Endothelial cell of umbilical vein (primary cell): ENCODE results near the gene AMZ1. TPM values are rescaled to one million over a fixed set of nuclear protein-coding genes. Genes with fewer than 3 reads are reported as not detected.

Source experiments
- BruUV-seq: library from RNA; stranded (reverse); fragments of 400-500 nt; replicated peaks from 2 replicates; lab custom pipeline; 2021; lab: Mats Ljungman, UMichigan
- CTCF ChIA-PET: fragments of 300-600, 350-600 bp; sonication (Branson Sonifier 250); formaldehyde crosslinking; loops from one replicate; lab custom pipeline; 2021; ENCODE audit warnings: antibody characterized with exemption, inconsistent platforms; lab: Charles Lee
- POLR2A ChIA-PET: fragments of 300-600, 350-600 bp; sonication (Branson Sonifier 250); formaldehyde crosslinking; loops from one replicate; lab custom pipeline; 2021; ENCODE audit warnings: antibody characterized with exemption, inconsistent platforms; lab: Charles Lee
- DNase-seq: peaks from one replicate; pipeline ENCODE4 v3.0.0-alpha.2; 2011; ENCODE audit warnings: low read depth, low spot score
- FAIRE-seq: peaks from 2 replicates; lab custom pipeline; 2011; peaks lifted over from hg19 to GRCh38; lab: Jason Lieb, UNC
- H2AFZ ChIP-seq: 2 replicates; pipeline ENCODE4 v1.6.0; 2012; ENCODE audit warnings: low read depth, low read length, control low read depth, inconsistent platforms
- H3K27ac ChIP-seq: 2 replicates; pipeline ENCODE4 v1.5.1; 2011; ENCODE audit warnings: low read depth, mild to moderate bottlenecking, control low read depth, low read length, moderate library complexity; ENCODE audit not compliant: insufficient read depth
- H3K27me3 ChIP-seq, 2 experiments: 2 replicates each; pipeline versions ENCODE4 v1.6.0 to v1.6.1; 2011; ENCODE audit warnings: low read length in 2 of 2, mixed read lengths in 1 of 2; ENCODE audit not compliant: control insufficient read depth in 2 of 2, insufficient read depth in 2 of 2
- H3K36me3 ChIP-seq, 2 experiments: 2 replicates in 1 of 2; 3 replicates in 1 of 2; pipeline ENCODE4 v1.5.1; 2011; ENCODE audit warnings: low read length in 2 of 2, mild to moderate bottlenecking in 1 of 2, moderate library complexity in 1 of 2; ENCODE audit not compliant: control insufficient read depth in 2 of 2, insufficient read depth in 2 of 2; ENCODE audit errors: extremely low read depth in 1 of 2
- H3K4me1 ChIP-seq: 3 replicates; pipeline ENCODE4 v1.5.1; 2011; ENCODE audit warnings: mild to moderate bottlenecking, low read length; ENCODE audit not compliant: control insufficient read depth, insufficient read depth; ENCODE audit errors: extremely low read depth
- H3K4me2 ChIP-seq: 2 replicates; pipeline ENCODE4 v1.6.1; 2011; ENCODE audit warnings: low read length, control low read depth, mixed read lengths; ENCODE audit not compliant: insufficient read depth
- H3K4me3 ChIP-seq, 3 experiments: fragments of 200-600 bp in 1 of 3; sonication (generic), shearing (Covaris generic) in 1 of 3; replicated peaks in 1 of 3; 2 replicates each; pipeline ENCODE4 v1.5.1; 2011 to 2016; ENCODE audit warnings: control low read depth in 3 of 3, low read length in 3 of 3, mild to moderate bottlenecking in 2 of 3, inconsistent platforms in 1 of 3, low read depth in 1 of 3, moderate library complexity in 1 of 3; ENCODE audit not compliant: insufficient read depth in 1 of 3
- H3K79me2 ChIP-seq: 2 replicates; pipeline ENCODE4 v1.6.0; 2012; ENCODE audit warnings: low read length, inconsistent platforms; ENCODE audit not compliant: control insufficient read depth, insufficient read depth
- H3K9ac ChIP-seq: replicated peaks from 2 replicates; pipeline ENCODE3; 2011; ENCODE audit warnings: low read length, control low read depth; ENCODE audit not compliant: insufficient read depth; ENCODE audit errors: extremely low read depth
- H3K9me1 ChIP-seq: replicated peaks from 3 replicates; pipeline ENCODE4 v1.6.0; 2011; ENCODE audit warnings: mild to moderate bottlenecking, low read length; ENCODE audit not compliant: control insufficient read depth, insufficient read depth; ENCODE audit errors: extremely low read depth
- H3K9me3 ChIP-seq: replicated peaks from 2 replicates; pipeline ENCODE4 v1.5.1; 2012; ENCODE audit warnings: low read length, inconsistent platforms; ENCODE audit not compliant: control insufficient read depth, insufficient read depth
- H4K20me1 ChIP-seq: replicated peaks from 2 replicates; pipeline ENCODE3; 2011; ENCODE audit warnings: mild to moderate bottlenecking, low read length; ENCODE audit not compliant: control insufficient read depth, insufficient read depth; ENCODE audit errors: extremely low read depth
- EZH2 ChIP-seq: IDR thresholded peaks from 2 replicates; pipeline ENCODE4 v1.6.1; 2012; ENCODE audit warnings: borderline replicate concordance, low read depth, mild to moderate bottlenecking, moderate library complexity, low read length, inconsistent platforms; ENCODE audit not compliant: severe bottlenecking
- FOS ChIP-seq: IDR thresholded peaks from 2 replicates; pipeline ENCODE4 v1.6.1; 2011; ENCODE audit warnings: mild to moderate bottlenecking, low read length, moderate library complexity, borderline replicate concordance; ENCODE audit not compliant: insufficient read depth
- GATA2 ChIP-seq: IDR thresholded peaks from 2 replicates; pipeline ENCODE4 v1.7.0; 2011; ENCODE audit warnings: low read depth, mild to moderate bottlenecking, moderate library complexity, mixed read lengths, low read length; ENCODE audit not compliant: insufficient read length, insufficient read depth
- JUN ChIP-seq: IDR thresholded peaks from 2 replicates; pipeline ENCODE4 v1.6.1; 2011; ENCODE audit warnings: borderline replicate concordance, low read depth; ENCODE audit not compliant: insufficient read length, insufficient read depth
- MYC ChIP-seq: IDR thresholded peaks from one replicate; pipeline ENCODE4 v1.6.1; 2011; ENCODE audit warnings: mild to moderate bottlenecking, low read depth, low read length
- POLR2A ChIP-seq: IDR thresholded peaks from 2 replicates; pipeline ENCODE4 v1.6.1; 2012; ENCODE audit warnings: low read depth, mild to moderate bottlenecking, control low read depth, low read length
- POLR2AphosphoS5 ChIP-seq: IDR thresholded peaks from 2 replicates; pipeline ENCODE4 v1.6.1; 2012; ENCODE audit warnings: low read depth, mild to moderate bottlenecking, control low read depth, low read length, moderate library complexity; ENCODE audit not compliant: insufficient read depth
- dilution Hi-C: fragments of 300-500 bp; cut with MboI; formaldehyde crosslinking; loops from one replicate; pipeline ENCODE4 v1.15.0; 2019; ENCODE audit warnings: low sequenced_read_pairs; ENCODE audit not compliant: extremely low pct_ligation_motif_present
- intact Hi-C: fragments of 100-400 bp; cut with micrococcal nuclease; formaldehyde crosslinking; loops from one replicate; pipeline ENCODE4 v1.10.0; 2022
- polyA plus RNA-seq, 4 experiments: library from polyadenylated mRNA; depleted of rRNA in 3 of 4; stranded (reverse) in 3 of 4; unstranded in 1 of 4; fragments of >200 nt; gene quantifications; 2 replicates each; pipeline versions ENCODE4 v1.2.1 to v1.2.3, GENCODE V29; 2011 to 2012; ENCODE audit warnings: missing spikeins in 1 of 4
- total RNA-seq: library from RNA; stranded (reverse); gene quantifications from 2 replicates; pipeline ENCODE4 v1.2.3, GENCODE V29; 2021
- TF ChIP-seq, protein P1 (sequence below): IDR thresholded peaks from 2 replicates; pipeline ENCODE4 v1.6.1; 2011; ENCODE audit not compliant: insufficient read depth, insufficient read length
- TF ChIP-seq, protein P2 (sequence below), 2 donors: IDR thresholded peaks; 1 replicate in 1 of 2; 2 replicates in 1 of 2; pipeline ENCODE4 v1.5.1; 2011; ENCODE audit warnings: low read length in 2 of 2, mild to moderate bottlenecking in 2 of 2, moderate library complexity in 2 of 2, control low read depth in 1 of 2, inconsistent platforms in 1 of 2, low read depth in 1 of 2; ENCODE audit not compliant: insufficient read depth in 1 of 2; ENCODE audit errors: extremely low read depth in 1 of 2

The AMZ1 gene
- total and polyA plus RNA-seq, 2 donors (not counting 3 experiments of a cell fraction or from before 2014, with no cell fraction given) = not detected

DNA sequence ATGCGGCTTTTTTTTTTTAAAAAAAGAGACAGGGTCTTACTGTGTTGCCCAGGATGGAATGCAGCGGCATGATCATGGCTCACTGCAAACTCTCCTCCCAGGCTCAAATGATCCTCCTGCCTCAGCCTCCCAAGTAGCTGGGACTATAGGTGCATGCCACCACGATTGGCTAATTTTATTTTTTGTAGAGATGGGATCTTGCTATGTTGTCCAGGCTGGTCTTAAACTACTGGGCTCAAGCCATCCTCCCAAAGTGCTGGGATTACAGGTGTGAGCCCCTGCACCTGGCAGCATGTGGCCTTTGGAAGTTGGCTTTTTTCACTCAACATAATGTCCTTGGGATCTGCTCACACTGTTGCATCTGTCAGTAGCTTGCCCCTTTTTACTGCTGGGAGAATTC, 65.1 kb downstream of the AMZ1 start:
- H4K20me1 ChIP-seq = no peaks in the 10 kb centered on the region
- DNase-seq = no peak
- no peaks in the 10 kb centered on the region for H3K9me3 ChIP-seq
- peaks cover 15% of the 10 kb centered on the region for H3K4me1 ChIP-seq
- H3K9me1 ChIP-seq = no peaks in the 10 kb centered on the region
- BruUV-seq = no TSS peak
- H3K27me3 ChIP-seq = no peaks in the 10 kb centered on the region
- no peak overlapping the region for H3K4me2 ChIP-seq
- H3K9ac ChIP-seq = no peak overlapping the region
- no peaks in the 10 kb centered on the region for H3K36me3 ChIP-seq
- no peak overlapping the region for H3K27ac ChIP-seq
- no peak for TF ChIP-seq MYC
- TF ChIP-seq FOS = no peak
- no peak for TF ChIP-seq EZH2
- no peak for TF ChIP-seq POLR2AphosphoS5
- TF ChIP-seq, protein P1, sequence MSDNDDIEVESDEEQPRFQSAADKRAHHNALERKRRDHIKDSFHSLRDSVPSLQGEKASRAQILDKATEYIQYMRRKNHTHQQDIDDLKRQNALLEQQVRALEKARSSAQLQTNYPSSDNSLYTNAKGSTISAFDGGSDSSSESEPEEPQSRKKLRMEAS = no peak
- no peak for TF ChIP-seq GATA2
- TF ChIP-seq, protein P2, sequence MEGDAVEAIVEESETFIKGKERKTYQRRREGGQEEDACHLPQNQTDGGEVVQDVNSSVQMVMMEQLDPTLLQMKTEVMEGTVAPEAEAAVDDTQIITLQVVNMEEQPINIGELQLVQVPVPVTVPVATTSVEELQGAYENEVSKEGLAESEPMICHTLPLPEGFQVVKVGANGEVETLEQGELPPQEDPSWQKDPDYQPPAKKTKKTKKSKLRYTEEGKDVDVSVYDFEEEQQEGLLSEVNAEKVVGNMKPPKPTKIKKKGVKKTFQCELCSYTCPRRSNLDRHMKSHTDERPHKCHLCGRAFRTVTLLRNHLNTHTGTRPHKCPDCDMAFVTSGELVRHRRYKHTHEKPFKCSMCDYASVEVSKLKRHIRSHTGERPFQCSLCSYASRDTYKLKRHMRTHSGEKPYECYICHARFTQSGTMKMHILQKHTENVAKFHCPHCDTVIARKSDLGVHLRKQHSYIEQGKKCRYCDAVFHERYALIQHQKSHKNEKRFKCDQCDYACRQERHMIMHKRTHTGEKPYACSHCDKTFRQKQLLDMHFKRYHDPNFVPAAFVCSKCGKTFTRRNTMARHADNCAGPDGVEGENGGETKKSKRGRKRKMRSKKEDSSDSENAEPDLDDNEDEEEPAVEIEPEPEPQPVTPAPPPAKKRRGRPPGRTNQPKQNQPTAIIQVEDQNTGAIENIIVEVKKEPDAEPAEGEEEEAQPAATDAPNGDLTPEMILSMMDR (IDR thresholded peaks at IDR 0.05; ENCODE audit: extremely low read depth in 1 of 2, insufficient read depth in 1 of 2, low read depth in 1 of 2, low read length in 2 of 2) = no peak
- no peak for TF ChIP-seq JUN
- no peak for TF ChIP-seq POLR2A
- POLR2A ChIA-PET = no interaction called here
- no peak for FAIRE-seq
- CTCF ChIA-PET = no interaction called here
- intact Hi-C loops = no loop called here
- H3K4me3 ChIP-seq = no peak overlapping the region
- peaks cover 9% of the 10 kb centered on the region for H3K79me2 ChIP-seq
- H2AFZ ChIP-seq = no peak overlapping the region
- dilution Hi-C loops = no loop called here
